ENCODE data around the gene NDUFB10.

The NDUFB10 gene

GRCh38 chr16:2007081-2007836 lies 47.9 kb downstream of the NDUFB10 start:
- TF ChIP-seq CTCF (IDR thresholded peaks at IDR 0.05; ENCODE audit: low read depth, low read length) = no peak
- H3K4me3 ChIP-seq (replicated peaks in 1 of 2; ENCODE audit: low read depth in 2 of 2, low read length in 2 of 2) = peak overlapping the region in 1 of 2 donors; percentile 79
- no peak for DNase-seq (ENCODE audit: low read depth in 2 of 2)

- no peak for TF ChIP-seq CTCF (IDR thresholded peaks at IDR 0.05; ENCODE audit: low read depth, low read length)
- peak overlapping the region; percentile 63 to 79 for H3K4me3 ChIP-seq (replicated peaks in 1 of 2; ENCODE audit: low read depth in 2 of 2, low read length in 2 of 2)
- DNase-seq (ENCODE audit: low read depth in 2 of 2) = peak; percentile 68 to 77
Measured at GRCh38 chr16:2008009-2008526, 48.7 kb downstream of the NDUFB10 start.

GRCh38 chr16:2008631-2009163 lies 49.4 kb downstream of the NDUFB10 start:
- peak; percentile 53 to 66 for DNase-seq (ENCODE audit: low read depth in 2 of 2)
- no peak for TF ChIP-seq CTCF (IDR thresholded peaks at IDR 0.05; ENCODE audit: low read depth, low read length)
- peak overlapping the region; percentile 63 to 79 for H3K4me3 ChIP-seq (replicated peaks in 1 of 2; ENCODE audit: low read depth in 2 of 2, low read length in 2 of 2)

- no peak for DNase-seq (ENCODE audit: low read depth in 2 of 2)
Measured at GRCh38 chr16:2009164-2009711, 49.9 kb downstream of the NDUFB10 start.

GRCh38 chr16:2009791-2010510 lies 50.6 kb downstream of the NDUFB10 start, which contains the start of gene ZNF598:
Gene ZNF598, minus strand, starts transcription at chr16:2009821.
- peak within 1 kb of the TSS; percentile 63 to 79 for H3K4me3 ChIP-seq (replicated peaks in 1 of 2; ENCODE audit: low read depth in 2 of 2, low read length in 2 of 2)
- TF ChIP-seq CTCF (IDR thresholded peaks at IDR 0.05; ENCODE audit: low read depth, low read length) = no peak
- DNase-seq (ENCODE audit: low read depth in 2 of 2) = peak; percentile 83 to 90

More at GRCh38 chr16:2009164-2009711, 49.9 kb downstream of the NDUFB10 start:
- peak overlapping the region; percentile 63 to 79 for H3K4me3 ChIP-seq (replicated peaks in 1 of 2; ENCODE audit: low read depth in 2 of 2, low read length in 2 of 2)
- no peak for TF ChIP-seq CTCF (IDR thresholded peaks at IDR 0.05; ENCODE audit: low read depth, low read length)
